A673 (cell line): ENCODE results near the gene RSU1. TPM values are rescaled to one million over a fixed set of nuclear protein-coding genes. Genes with fewer than 3 reads are reported as not detected.

Experiments used
- BruUV-seq: library from RNA; stranded (reverse); fragments of 400-500 nt; replicated peaks from 2 replicates; lab custom pipeline; 2021; lab: Mats Ljungman, UMichigan
- CTCF ChIA-PET: fragments of 300-600 bp; sonication (Branson Sonifier 250); formaldehyde crosslinking; loops from one replicate; lab custom pipeline; 2022; ENCODE audit warnings: antibody characterized with exemption; lab: Charles Lee
- POLR2A ChIA-PET: fragments of 300-600 bp; sonication (Branson Sonifier 250); formaldehyde crosslinking; loops from one replicate; lab custom pipeline; 2022; ENCODE audit warnings: antibody characterized with exemption; ENCODE audit not compliant: low non-redundant PET; lab: Charles Lee
- DNase-seq: peaks from one replicate; pipeline ENCODE4 v3.0.0-alpha.2; 2015; ENCODE audit warnings: low spot score
- H3K27ac ChIP-seq: fragments of 200-600 bp; sonication (generic); 2 replicates; pipeline ENCODE4 v1.5.1; 2016; ENCODE audit warnings: mixed run types, low read depth, mild to moderate bottlenecking, mixed read lengths, antibody characterized with exemption, low read length; ENCODE audit not compliant: poor library complexity, severe bottlenecking
- H3K27me3 ChIP-seq: fragments of 200-600 bp; sonication (generic); replicated peaks from 2 replicates; pipeline ENCODE4 v1.6.1; 2017; ENCODE audit warnings: mixed run types, low read depth, mild to moderate bottlenecking, mixed read lengths, antibody characterized with exemption, low read length; ENCODE audit not compliant: insufficient read depth, poor library complexity
- H3K36me3 ChIP-seq: fragments of 200-600 bp; sonication (generic); 2 replicates; pipeline ENCODE4 v1.6.1; 2016; ENCODE audit warnings: mixed run types, mild to moderate bottlenecking, mixed read lengths, antibody characterized with exemption, low read length; ENCODE audit not compliant: insufficient read depth, poor library complexity, severe bottlenecking
- H3K4me1 ChIP-seq: fragments of 200-600 bp; sonication (generic); 2 replicates; pipeline ENCODE4 v1.6.1; 2017; ENCODE audit warnings: mixed run types, mild to moderate bottlenecking, mixed read lengths, antibody characterized with exemption, low read length; ENCODE audit not compliant: insufficient read depth, poor library complexity, severe bottlenecking
- H3K4me3 ChIP-seq: fragments of 200-600 bp; sonication (generic); 2 replicates; pipeline ENCODE4 v1.5.1; 2016; ENCODE audit warnings: low read depth, mixed run types, mild to moderate bottlenecking, mixed read lengths, low read length; ENCODE audit not compliant: poor library complexity, severe bottlenecking
- H3K9me3 ChIP-seq: fragments of 200-600 bp; sonication (generic); 2 replicates; pipeline ENCODE4 v1.6.1; 2016; ENCODE audit warnings: mixed run types, low read depth, mild to moderate bottlenecking, mixed read lengths, antibody characterized with exemption, low read length; ENCODE audit not compliant: poor library complexity, severe bottlenecking
- CTCF ChIP-seq: fragments of 300-800, 200-600 bp; sonication (generic); conservative IDR thresholded peaks from 2 replicates; pipeline ENCODE4 v1.5.1; 2017; ENCODE audit warnings: low read depth, mild to moderate bottlenecking, antibody characterized with exemption, low read length, moderate library complexity, mixed read lengths
- EZH2 ChIP-seq: fragments of 200-600 bp; sonication (generic); IDR thresholded peaks from 2 replicates; pipeline ENCODE4 v1.6.1; 2017; ENCODE audit warnings: borderline replicate concordance, low read depth, mild to moderate bottlenecking, mixed read lengths, antibody characterized with exemption, low read length; ENCODE audit not compliant: poor library complexity, severe bottlenecking
- intact Hi-C: fragments of 100-400 bp; cut with micrococcal nuclease; formaldehyde crosslinking; loops from one replicate; pipeline ENCODE4 v1.10.0; 2022; ENCODE audit not compliant: unreplicated experiment
- total RNA-seq: library from RNA; stranded (reverse); gene quantifications from 2 replicates; pipeline ENCODE4 v1.2.3, GENCODE V29; 2021

Gene RSU1
- total RNA-seq, 1 experiment from 2014 or later, result 64.0 TPM

- no peak overlapping the region for H3K4me3 ChIP-seq
- DNase-seq, result no peak
- BruUV-seq, result no TSS peak
- H3K27ac ChIP-seq, result no peak overlapping the region
- peaks cover 6% of the 10 kb centered on the region for H3K27me3 ChIP-seq
- no peaks in the 10 kb centered on the region for H3K9me3 ChIP-seq
- POLR2A ChIA-PET, result no interaction called here
- H3K36me3 ChIP-seq, result no peaks in the 10 kb centered on the region
- intact Hi-C loops, result no loop called here
- no peaks in the 10 kb centered on the region for H3K4me1 ChIP-seq
- TF ChIP-seq CTCF, result no peak
- no peak for TF ChIP-seq EZH2
- CTCF ChIA-PET, result no interaction called here
These were observed 254.3 kb downstream of the RSU1 start for GRCh38 chr10:16562891-16563290.

- CTCF ChIA-PET, result no interaction called here
These were observed 257.9 kb downstream of the RSU1 start for GRCh38 chr10:16559236-16559773.

GRCh38 chr10:16547973-16548372, 269.3 kb downstream of the RSU1 start:
- intact Hi-C loops, result loop anchor here (5.0 kb wide), 1 partner anchor 646 kb away; no protein-coding TSS in a partner anchor
- H3K27ac ChIP-seq, result no peak overlapping the region
- peaks cover 49% of the 10 kb centered on the region for H3K27me3 ChIP-seq
- no TSS peak for BruUV-seq
- no peaks in the 10 kb centered on the region for H3K36me3 ChIP-seq
- H3K4me1 ChIP-seq, result no peaks in the 10 kb centered on the region
- no peaks in the 10 kb centered on the region for H3K9me3 ChIP-seq
- H3K4me3 ChIP-seq, result no peak overlapping the region
- POLR2A ChIA-PET, result no interaction called here
- DNase-seq, result no peak
- TF ChIP-seq CTCF, result no peak
- TF ChIP-seq EZH2, result no peak
- CTCF ChIA-PET, result no interaction called here

More at GRCh38 chr10:16559236-16559773, 257.9 kb downstream of the RSU1 start:
- Histone ChIP-seq H3K36me3 (no peaks in the 10 kb centered on the region), H3K27ac (no peak overlapping the region), H3K4me1 (no peaks in the 10 kb centered on the region), H3K4me3 (no peak overlapping the region), H3K27me3 (peaks cover 24% of the 10 kb centered on the region), H3K9me3 (no peaks in the 10 kb centered on the region)
- no peak for DNase-seq
- POLR2A ChIA-PET, result no interaction called here
- intact Hi-C loops, result no loop called here
- BruUV-seq, result no TSS peak
- TF ChIP-seq EZH2, result no peak
- no peak for TF ChIP-seq CTCF
